ENCODE measurements around the gene ITGB3. TPM values are rescaled to one million over a fixed set of nuclear protein-coding genes. Genes with fewer than 3 reads are reported as not detected.

The ITGB3 gene
- total RNA-seq, 1 donor from 2014 or later = 4.1 TPM

DNA sequence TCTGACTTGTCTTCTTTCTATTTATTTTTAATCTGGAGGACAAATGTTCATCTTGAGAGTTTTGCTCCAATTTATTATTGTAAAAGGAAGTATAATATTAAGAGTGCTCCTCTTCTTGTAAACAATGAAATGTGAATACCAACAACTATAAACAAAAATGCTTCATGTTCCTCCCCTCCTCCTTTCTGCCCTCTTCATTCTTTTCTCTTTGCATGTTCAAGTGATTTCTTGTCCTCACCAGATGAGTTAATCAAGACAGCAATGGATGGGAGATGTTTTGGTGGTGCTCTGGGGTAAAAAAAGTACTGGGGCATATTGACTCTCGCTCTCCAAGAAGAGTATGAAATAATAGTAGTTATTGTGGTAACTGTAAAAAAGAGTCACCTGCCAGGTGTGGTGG, 24.3 kb downstream of the ITGB3 start:
- no peak for DNase-seq
- ChIA-PET POLR2A (no interaction called here), CTCF (no interaction called here)
- TF ChIP-seq, protein P1, sequence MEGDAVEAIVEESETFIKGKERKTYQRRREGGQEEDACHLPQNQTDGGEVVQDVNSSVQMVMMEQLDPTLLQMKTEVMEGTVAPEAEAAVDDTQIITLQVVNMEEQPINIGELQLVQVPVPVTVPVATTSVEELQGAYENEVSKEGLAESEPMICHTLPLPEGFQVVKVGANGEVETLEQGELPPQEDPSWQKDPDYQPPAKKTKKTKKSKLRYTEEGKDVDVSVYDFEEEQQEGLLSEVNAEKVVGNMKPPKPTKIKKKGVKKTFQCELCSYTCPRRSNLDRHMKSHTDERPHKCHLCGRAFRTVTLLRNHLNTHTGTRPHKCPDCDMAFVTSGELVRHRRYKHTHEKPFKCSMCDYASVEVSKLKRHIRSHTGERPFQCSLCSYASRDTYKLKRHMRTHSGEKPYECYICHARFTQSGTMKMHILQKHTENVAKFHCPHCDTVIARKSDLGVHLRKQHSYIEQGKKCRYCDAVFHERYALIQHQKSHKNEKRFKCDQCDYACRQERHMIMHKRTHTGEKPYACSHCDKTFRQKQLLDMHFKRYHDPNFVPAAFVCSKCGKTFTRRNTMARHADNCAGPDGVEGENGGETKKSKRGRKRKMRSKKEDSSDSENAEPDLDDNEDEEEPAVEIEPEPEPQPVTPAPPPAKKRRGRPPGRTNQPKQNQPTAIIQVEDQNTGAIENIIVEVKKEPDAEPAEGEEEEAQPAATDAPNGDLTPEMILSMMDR (IDR thresholded peaks at IDR 0.05) = no peak
- H3K36me3 Mint-ChIP-seq (ENCODE audit: low read depth) = no peaks in the 10 kb centered on the region
- peak overlapping the region; percentile 28 for H3K4me3 Mint-ChIP-seq
- intact Hi-C loops (cut with micrococcal nuclease) = loop anchor here (2.0 kb wide), 3 partner anchors 17 to 45 kb away; partner anchors contain the start of genes EFCAB13 and ITGB3
- no peak for ATAC-seq (ENCODE audit: low read depth)
- no peaks in the 10 kb centered on the region for H3K27me3 Mint-ChIP-seq
- H3K4me1 Mint-ChIP-seq = peaks cover 76% of the 10 kb centered on the region
- H3K9me3 Mint-ChIP-seq = no peaks in the 10 kb centered on the region
- H3K27ac Mint-ChIP-seq = peak overlapping the region; percentile 35

DNA sequence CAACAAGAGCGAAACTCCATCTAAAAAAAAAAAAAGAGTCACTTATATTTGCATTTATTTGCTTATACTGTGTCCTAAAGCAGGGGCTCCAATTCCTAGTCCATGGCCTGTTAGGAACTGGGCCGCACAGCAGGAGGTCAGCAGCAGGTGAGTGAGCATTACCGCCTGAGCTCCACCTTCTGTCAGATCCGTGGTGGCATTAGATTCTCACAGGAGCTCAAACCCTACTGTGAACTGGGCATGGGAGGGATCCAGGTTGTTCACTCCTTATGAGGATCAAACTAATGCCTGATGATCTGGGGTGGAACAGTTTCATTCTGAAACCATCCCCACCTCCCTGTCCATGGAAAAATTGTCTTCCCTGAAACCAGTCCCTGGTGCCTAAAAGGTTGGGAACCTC, 24.9 kb downstream of the ITGB3 start:
- H3K4me1 Mint-ChIP-seq = peaks cover 72% of the 10 kb centered on the region
- CTCF ChIA-PET = interaction anchor here (0.8 to 1.4 kb wide), 2 partner anchors 18 to 49 kb away, joined by 3 to 4 read pairs; no protein-coding TSS in a partner anchor
- no peaks in the 10 kb centered on the region for H3K27me3 Mint-ChIP-seq
- POLR2A ChIA-PET = interaction anchor here (0.6 to 1.1 kb wide), 6 partner anchors 15 to 179 kb away, joined by 3 to 6 read pairs (median 4); partner anchors contain the start of gene EFCAB13
- H3K9me3 Mint-ChIP-seq = no peaks in the 10 kb centered on the region
- H3K4me3 Mint-ChIP-seq = peak overlapping the region; percentile 78
- ATAC-seq (ENCODE audit: low read depth) (no peak), DNase-seq (no peak)
- no peaks in the 10 kb centered on the region for H3K36me3 Mint-ChIP-seq (ENCODE audit: low read depth)
- TF ChIP-seq, protein P1 (IDR thresholded peaks at IDR 0.05) = no peak
- peak overlapping the region; percentile 80 for H3K27ac Mint-ChIP-seq
- intact Hi-C loops (cut with micrococcal nuclease) = loop anchor here (2.0 kb wide), 3 partner anchors 16 to 44 kb away; partner anchors contain the start of genes EFCAB13 and ITGB3

DNA sequence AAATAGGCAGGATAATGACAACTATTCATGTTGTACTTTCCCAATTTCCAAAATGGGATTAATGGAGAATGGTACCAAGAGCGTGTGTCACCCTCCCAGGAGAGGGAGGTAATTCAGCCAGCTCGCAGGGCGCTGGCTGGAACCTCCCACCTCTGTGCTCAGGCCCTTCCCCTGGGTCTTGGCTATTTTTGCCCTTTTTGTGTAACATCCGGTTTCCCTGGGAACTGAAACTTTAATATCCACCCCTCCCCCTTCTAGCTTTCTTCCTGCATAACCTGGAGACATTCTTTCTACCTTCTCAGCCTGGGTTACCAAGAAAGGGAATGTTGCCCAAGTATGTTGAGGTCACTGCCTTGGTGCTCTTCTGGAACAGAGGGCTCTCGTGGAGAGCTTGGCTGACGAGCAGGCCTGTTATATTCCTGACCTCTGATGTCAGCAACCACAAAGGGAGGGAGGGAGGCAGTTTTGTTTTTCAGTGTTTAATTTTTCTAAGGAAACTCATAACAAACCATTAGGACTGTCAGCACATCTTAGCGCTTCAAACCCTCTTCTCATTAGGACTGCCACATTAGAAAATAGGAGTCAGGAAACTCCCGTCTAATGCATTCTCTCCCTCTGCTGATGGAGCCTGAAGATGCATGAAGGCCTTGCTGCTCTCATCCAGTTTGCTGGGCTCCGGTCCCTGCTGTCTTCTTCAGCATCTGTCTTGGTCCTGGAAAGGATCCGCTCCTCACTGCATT, 25.6 kb downstream of the ITGB3 start:
- ChIA-PET POLR2A (interaction anchor here (0.6 to 1.1 kb wide), 7 partner anchors 15 to 180 kb away, joined by 3 to 6 read pairs (median 3); partner anchors contain the start of gene EFCAB13), CTCF (interaction anchor here (0.8 to 1.5 kb wide), 5 partner anchors 17 to 50 kb away, joined by 3 to 5 read pairs (median 4); no protein-coding TSS in a partner anchor)
- Mint-ChIP-seq H3K27ac (peak overlapping the region; percentile 80), H3K4me3 (peak overlapping the region; percentile 78), H3K4me1 (peaks cover 72% of the 10 kb centered on the region), H3K27me3 (no peaks in the 10 kb centered on the region), H3K36me3 (ENCODE audit: low read depth) (no peaks in the 10 kb centered on the region), H3K9me3 (no peaks in the 10 kb centered on the region)
- DNase-seq (peak; percentile 43), ATAC-seq (ENCODE audit: low read depth) (peak; percentile 94)
- intact Hi-C loops (cut with micrococcal nuclease) = loop anchor here (1.0 to 2.0 kb wide), 4 partner anchors 13 to 44 kb away; partner anchors contain the start of genes EFCAB13 and ITGB3
- TF ChIP-seq, protein P1 (IDR thresholded peaks at IDR 0.05) = no peak

DNA sequence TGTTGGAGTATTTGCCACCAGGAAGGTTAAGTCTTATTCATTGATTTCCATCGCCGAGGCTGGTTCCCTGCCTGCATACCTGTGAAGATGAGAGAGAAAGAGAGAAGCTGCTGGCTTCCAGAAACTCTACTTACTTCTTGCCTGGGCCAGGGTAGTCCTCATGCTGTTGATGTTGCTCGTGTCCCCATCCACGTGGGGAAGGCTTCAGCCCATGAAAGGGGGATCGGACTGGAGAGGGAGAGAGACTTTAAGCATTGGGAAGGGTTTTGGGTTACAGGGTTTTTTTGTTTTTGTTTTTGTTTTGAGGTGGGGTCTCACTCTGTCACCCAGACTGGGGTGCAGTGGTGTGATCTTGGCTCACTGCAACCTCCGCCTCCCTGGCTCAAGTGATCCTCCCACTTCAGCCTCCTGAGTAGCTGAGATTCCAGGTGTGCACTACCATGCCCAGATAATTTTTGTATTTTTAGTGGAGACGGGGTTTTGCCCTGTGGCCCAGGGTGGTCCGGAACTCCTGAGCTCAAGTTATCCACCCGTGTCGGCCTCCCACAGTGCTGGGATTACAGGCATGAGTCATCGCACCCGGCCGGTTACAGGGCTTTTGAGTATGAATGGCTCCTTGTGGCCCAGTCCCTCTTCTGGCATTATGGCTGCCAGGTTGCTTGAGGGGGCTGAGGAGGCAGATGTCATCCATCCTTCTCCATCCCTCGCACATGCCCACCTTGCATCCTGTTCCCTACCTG, 26.6 kb downstream of the ITGB3 start:
- Mint-ChIP-seq H3K27ac (peak overlapping the region; percentile 53), H3K4me3 (no peak overlapping the region), H3K9me3 (no peaks in the 10 kb centered on the region), H3K4me1 (peaks cover 75% of the 10 kb centered on the region), H3K36me3 (ENCODE audit: low read depth) (no peaks in the 10 kb centered on the region), H3K27me3 (no peaks in the 10 kb centered on the region)
- ATAC-seq (ENCODE audit: low read depth) (no peak), DNase-seq (no peak)
- POLR2A ChIA-PET = no interaction called here
- CTCF ChIA-PET = interaction anchor here (1.0 to 1.5 kb wide), 4 partner anchors 26 to 51 kb away, joined by 3 to 5 read pairs (median 4); no protein-coding TSS in a partner anchor
- TF ChIP-seq, protein P1 (IDR thresholded peaks at IDR 0.05) = no peak
- intact Hi-C loops (cut with micrococcal nuclease) = no loop called here

All from activated B cell treated with CpG ODN at 0.5 μM for 24 hours (primary cell).